ACC112 (cell line): ENCODE measurements around the gene GAMT.
A peak's percentile ranks its signal among the peaks of the same experiment; 100 is the strongest.

ENCODE experiments used
- H2AFZ ChIP-seq: fragments of 200-600 bp; sonication (generic); one replicate; pipeline ENCODE4 v1.6.0; 2017; ENCODE audit warnings: antibody characterized with exemption, low read length; ENCODE audit not compliant: unreplicated experiment
- H3K27ac ChIP-seq: fragments of 200-600 bp; sonication (generic); 2 replicates; pipeline ENCODE4 v1.5.1; 2014; ENCODE audit warnings: low read depth, mild to moderate bottlenecking, antibody characterized with exemption, low read length, moderate library complexity
- H3K27me3 ChIP-seq: fragments of 200-600 bp; sonication (generic); 2 replicates; pipeline ENCODE4 v1.6.1; 2014; ENCODE audit warnings: mild to moderate bottlenecking, antibody characterized with exemption, low read length, moderate library complexity, mixed read lengths; ENCODE audit not compliant: insufficient read depth
- H3K36me3 ChIP-seq: fragments of 200-600 bp; sonication (generic); 2 replicates; pipeline ENCODE4 v1.6.1; 2016; ENCODE audit warnings: mild to moderate bottlenecking, antibody characterized with exemption, low read length, moderate library complexity, mixed read lengths; ENCODE audit not compliant: insufficient read depth
- H3K4me1 ChIP-seq: fragments of 200-600 bp; sonication (generic); one replicate; pipeline ENCODE4 v1.6.1; 2016; ENCODE audit warnings: low read length, mixed read lengths; ENCODE audit not compliant: insufficient read depth, unreplicated experiment, control insufficient read depth
- H3K4me3 ChIP-seq: fragments of 200-600 bp; sonication (generic); 2 replicates; pipeline ENCODE4 v1.5.1; 2014; ENCODE audit warnings: mild to moderate bottlenecking, low read depth, low read length
- H3K79me2 ChIP-seq: fragments of 200-600 bp; sonication (generic); one replicate; pipeline ENCODE4 v1.6.0; 2016; ENCODE audit warnings: low read length; ENCODE audit not compliant: control insufficient read depth, unreplicated experiment, insufficient read depth

The GAMT gene

GRCh38 chr19:1418951-1419738, 17.8 kb upstream of the GAMT start:
- no peak overlapping the region for H3K4me3 ChIP-seq
- no peak overlapping the region for H2AFZ ChIP-seq
- no peaks in the 10 kb centered on the region for H3K27me3 ChIP-seq
- H3K36me3 ChIP-seq, result no peaks in the 10 kb centered on the region
- peaks cover 20% of the 10 kb centered on the region for H3K4me1 ChIP-seq
- H3K27ac ChIP-seq, result no peak overlapping the region
- H3K79me2 ChIP-seq, result peaks cover 61% of the 10 kb centered on the region

GRCh38 chr19:1418496-1418775, 17.1 kb upstream of the GAMT start:
- H2AFZ ChIP-seq, result no peak overlapping the region
- no peak overlapping the region for H3K4me3 ChIP-seq
- no peak overlapping the region for H3K27ac ChIP-seq
- H3K79me2 ChIP-seq, result peaks cover 67% of the 10 kb centered on the region
- H3K4me1 ChIP-seq, result peaks cover 20% of the 10 kb centered on the region
- H3K36me3 ChIP-seq, result no peaks in the 10 kb centered on the region
- H3K27me3 ChIP-seq, result no peaks in the 10 kb centered on the region

DNA sequence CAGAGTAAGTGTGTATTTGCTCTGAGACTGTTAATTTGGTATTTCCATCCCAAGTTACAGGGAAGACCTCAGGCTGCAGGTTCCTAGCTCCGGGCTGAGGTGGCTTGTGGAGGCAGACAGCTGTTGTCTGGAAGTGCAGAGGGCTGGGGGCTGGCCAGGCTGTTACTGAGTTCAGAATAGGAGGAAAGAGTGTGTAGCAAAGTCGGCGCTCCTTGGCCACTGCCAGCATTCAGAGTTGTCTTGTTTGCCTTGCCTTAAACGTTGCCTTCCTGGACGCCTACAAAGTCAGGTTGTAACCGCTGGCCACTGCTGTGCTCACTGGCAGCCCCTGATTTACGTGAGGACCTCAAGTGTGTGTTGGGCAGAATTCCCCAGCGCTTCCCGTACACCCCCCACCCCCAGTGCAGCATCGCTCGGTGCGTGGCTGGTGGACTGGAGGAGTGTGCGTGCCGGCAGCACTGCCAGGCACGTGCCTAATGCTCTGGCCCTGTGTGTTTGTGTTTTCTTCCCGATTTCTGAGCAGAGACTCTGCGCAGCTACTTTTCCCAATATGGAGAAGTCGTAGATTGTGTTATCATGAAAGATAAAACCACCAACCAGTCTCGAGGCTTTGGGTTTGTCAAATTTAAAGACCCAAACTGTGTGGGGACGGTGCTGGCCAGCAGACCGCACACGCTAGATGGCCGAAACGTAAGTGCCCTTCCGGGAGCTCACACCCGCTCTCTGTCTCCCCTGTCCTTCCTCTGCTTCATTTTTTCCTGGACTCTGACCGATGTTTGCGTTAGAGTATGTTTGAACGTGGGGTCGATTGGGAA, 16.5 kb upstream of the GAMT start:
- Histone ChIP-seq H3K79me2 (peaks cover 68% of the 10 kb centered on the region), H3K4me3 (no peak overlapping the region), H3K36me3 (no peaks in the 10 kb centered on the region), H2AFZ (no peak overlapping the region), H3K27me3 (no peaks in the 10 kb centered on the region), H3K4me1 (peaks cover 20% of the 10 kb centered on the region), H3K27ac (no peak overlapping the region)

DNA sequence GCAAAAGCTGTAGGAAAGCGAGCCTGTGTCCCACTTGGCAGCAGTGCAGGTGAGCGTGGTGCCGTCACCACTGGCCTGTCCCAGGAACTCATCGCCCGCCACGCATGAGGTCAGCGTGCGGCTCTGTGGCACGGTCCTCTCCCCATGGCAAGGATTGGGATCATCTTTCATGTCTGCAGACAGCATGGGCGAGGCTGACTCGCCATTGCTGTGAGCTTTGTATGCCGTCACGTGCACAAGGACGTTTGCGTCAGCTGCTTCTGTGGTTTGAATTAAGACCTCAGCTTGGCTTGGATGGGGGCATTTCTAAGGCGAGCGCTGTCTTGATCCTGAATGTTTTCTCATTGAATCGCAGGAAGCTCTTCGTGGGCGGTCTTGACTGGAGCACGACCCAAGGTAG, 15.8 kb upstream of the GAMT start:
- Histone ChIP-seq H3K4me3 (no peak overlapping the region), H3K36me3 (no peaks in the 10 kb centered on the region)

DNA sequence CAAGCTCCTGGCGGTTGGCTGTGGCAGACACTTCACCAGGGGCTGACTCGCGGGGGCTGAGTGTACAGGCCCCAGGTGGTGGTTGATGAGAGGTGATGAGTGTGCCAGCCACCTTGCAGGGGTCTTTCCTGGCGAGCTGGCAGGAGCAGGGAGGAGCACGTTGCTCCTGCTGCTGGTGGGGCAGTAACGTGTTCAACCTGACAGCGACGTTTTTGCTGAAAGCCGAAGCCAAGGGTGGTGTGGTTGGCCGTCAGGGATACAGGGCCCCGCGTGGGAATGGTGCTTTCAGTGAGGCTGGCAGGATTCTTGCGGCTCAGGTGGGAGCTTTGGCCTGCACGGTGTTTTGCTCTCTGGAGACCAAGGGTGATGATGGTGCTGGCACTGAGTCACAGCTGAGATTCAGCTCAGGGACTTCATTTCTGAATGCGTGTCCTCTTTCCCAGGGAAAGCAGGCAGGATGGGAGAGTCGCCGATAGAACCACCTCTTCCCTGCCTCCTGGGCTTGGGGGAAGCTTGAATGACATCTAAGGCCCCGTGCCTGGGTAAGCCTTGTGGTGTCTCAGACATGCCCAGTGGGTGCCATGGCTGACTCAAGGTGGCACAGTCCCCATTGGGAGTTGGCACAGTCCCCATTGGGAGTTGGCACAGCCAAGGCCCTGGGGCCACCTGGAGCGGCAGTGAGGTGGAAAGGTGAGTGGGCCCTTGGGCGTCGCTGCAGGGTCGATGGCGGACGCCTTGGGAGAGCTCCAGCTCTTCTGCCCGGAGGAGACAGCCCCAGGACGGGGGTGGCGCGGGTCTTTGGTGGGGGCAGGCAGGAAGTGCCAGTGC, 14.9 kb upstream of the GAMT start:
- Histone ChIP-seq H2AFZ (no peak overlapping the region), H3K4me1 (peaks cover 26% of the 10 kb centered on the region), H3K27ac (peak overlapping the region; percentile 93), H3K36me3 (no peaks in the 10 kb centered on the region), H3K27me3 (no peaks in the 10 kb centered on the region), H3K79me2 (peaks cover 85% of the 10 kb centered on the region), H3K4me3 (peak overlapping the region; percentile 35)

More for the DNA sequence above, 15.8 kb upstream of the GAMT start:
- 0 out of 2 replicates have a peak overlapping the region, but pooled peaks have one; percentile 93 for H3K27ac ChIP-seq
- peaks cover 20% of the 10 kb centered on the region for H3K4me1 ChIP-seq
- peaks cover 76% of the 10 kb centered on the region for H3K79me2 ChIP-seq
- H2AFZ ChIP-seq, result no peak overlapping the region
- H3K27me3 ChIP-seq, result no peaks in the 10 kb centered on the region

- Histone ChIP-seq H3K36me3 (no peaks in the 10 kb centered on the region), H3K79me2 (peaks cover 93% of the 10 kb centered on the region), H3K27ac (0 out of 2 replicates have a peak overlapping the region, but pooled peaks have one; percentile 16), H3K4me1 (peaks cover 45% of the 10 kb centered on the region), H3K4me3 (no peak overlapping the region), H2AFZ (no peak overlapping the region), H3K27me3 (no peaks in the 10 kb centered on the region)
These were observed 11.9 kb upstream of the GAMT start for GRCh38 chr19:1412995-1413800.

- Histone ChIP-seq H3K27ac (no peak overlapping the region), H3K36me3 (no peaks in the 10 kb centered on the region), H3K79me2 (peaks cover 90% of the 10 kb centered on the region), H2AFZ (no peak overlapping the region), H3K4me1 (peaks cover 45% of the 10 kb centered on the region), H3K4me3 (no peak overlapping the region), H3K27me3 (no peaks in the 10 kb centered on the region)
These were observed 11.1 kb upstream of the GAMT start for GRCh38 chr19:1412323-1412923.

- Histone ChIP-seq H3K4me1 (peaks cover 43% of the 10 kb centered on the region), H3K27ac (no peak overlapping the region), H2AFZ (no peak overlapping the region), H3K79me2 (peaks cover 81% of the 10 kb centered on the region), H3K36me3 (no peaks in the 10 kb centered on the region), H3K27me3 (no peaks in the 10 kb centered on the region), H3K4me3 (no peak overlapping the region)
These were observed 10.2 kb upstream of the GAMT start for GRCh38 chr19:1411255-1412191.

DNA sequence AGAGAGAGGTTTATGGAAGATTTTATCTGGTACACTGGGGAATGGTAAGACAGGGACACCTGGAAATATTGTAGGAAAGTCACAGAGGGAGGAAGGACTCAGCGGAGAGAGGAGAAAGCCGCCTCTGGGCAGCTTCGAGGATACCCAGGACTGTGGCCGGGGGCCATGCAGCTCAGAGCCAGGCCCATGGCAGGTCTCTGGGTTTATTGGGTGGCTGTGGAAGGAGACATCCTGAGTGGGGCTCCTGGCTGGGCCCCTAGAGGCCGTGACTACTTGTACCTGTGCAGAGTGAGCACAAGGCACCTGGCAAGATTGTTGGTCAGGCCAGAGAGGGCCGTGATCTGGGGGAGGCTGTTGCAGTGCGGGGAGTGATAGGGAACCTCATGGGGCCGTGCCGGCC, 9.4 kb upstream of the GAMT start:
- H3K4me1 ChIP-seq, result peaks cover 36% of the 10 kb centered on the region
- H3K4me3 ChIP-seq, result no peak overlapping the region
- no peak overlapping the region for H3K27ac ChIP-seq
- peaks cover 74% of the 10 kb centered on the region for H3K79me2 ChIP-seq
- H3K36me3 ChIP-seq, result no peaks in the 10 kb centered on the region
- H3K27me3 ChIP-seq, result no peaks in the 10 kb centered on the region
- H2AFZ ChIP-seq, result no peak overlapping the region
